ENCODE data around the gene KIRREL3.

KIRREL3 gene

DNA sequence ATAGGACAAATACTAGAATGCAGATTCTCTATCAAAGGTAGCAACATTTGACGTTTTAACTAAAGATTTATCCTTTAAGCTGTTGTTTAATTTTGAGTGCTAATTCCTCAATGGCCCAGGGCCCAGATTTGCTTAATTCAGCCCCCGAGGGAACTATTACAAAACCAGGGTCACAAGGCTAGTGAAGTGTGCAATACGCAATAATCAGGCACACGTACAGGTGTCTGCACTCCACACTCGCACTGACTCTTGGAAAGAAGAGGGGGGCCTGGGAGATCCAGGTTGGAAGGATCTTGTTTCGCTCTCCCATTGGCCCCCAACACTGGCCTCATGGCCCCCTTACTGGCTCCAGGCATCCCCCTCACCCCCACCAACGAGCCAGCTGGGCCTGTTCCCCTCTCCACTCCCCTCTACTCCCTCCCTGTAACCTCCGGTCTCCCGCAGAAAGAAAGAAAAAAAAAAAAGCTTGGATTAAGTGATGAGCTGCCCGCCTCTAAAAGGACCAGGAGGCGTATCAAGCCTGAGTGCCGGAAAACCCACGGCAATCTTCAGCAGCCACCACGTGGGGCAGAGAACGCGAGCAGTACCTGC lies 2.2 kb upstream of the KIRREL3 start:
- in situ Hi-C loops (cut with HindIII; ENCODE audit: low sequenced_read_pairs) = no loop called here
- TF ChIP-seq, protein P1, sequence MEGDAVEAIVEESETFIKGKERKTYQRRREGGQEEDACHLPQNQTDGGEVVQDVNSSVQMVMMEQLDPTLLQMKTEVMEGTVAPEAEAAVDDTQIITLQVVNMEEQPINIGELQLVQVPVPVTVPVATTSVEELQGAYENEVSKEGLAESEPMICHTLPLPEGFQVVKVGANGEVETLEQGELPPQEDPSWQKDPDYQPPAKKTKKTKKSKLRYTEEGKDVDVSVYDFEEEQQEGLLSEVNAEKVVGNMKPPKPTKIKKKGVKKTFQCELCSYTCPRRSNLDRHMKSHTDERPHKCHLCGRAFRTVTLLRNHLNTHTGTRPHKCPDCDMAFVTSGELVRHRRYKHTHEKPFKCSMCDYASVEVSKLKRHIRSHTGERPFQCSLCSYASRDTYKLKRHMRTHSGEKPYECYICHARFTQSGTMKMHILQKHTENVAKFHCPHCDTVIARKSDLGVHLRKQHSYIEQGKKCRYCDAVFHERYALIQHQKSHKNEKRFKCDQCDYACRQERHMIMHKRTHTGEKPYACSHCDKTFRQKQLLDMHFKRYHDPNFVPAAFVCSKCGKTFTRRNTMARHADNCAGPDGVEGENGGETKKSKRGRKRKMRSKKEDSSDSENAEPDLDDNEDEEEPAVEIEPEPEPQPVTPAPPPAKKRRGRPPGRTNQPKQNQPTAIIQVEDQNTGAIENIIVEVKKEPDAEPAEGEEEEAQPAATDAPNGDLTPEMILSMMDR (IDR thresholded peaks at IDR 0.05; ENCODE audit: low read depth, low read length) = no peak
- peak overlapping the region; percentile 34 for H3K4me3 ChIP-seq (ENCODE audit: low read depth, low read length)
- no peak for DNase-seq (ENCODE audit: low read depth, low spot score)

DNA sequence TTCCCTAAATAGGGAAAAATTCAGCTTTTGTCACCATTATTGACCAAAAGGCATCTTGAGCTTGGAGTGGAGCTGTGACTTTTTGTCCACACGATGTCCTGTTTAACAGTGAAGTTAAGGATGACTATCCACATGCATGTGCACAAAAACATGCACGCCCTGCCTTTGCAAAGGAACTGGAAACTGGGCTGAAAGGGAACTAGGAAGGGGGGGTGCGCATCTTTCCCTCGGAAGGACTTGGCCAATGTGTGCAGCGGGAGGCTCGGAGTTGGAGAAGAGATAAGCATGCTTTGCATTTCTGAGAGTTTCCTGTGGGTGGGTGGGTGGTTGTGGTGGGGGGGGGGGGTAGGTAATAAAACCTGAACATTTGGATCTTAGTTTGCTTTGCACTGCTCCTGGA lies 411 bp upstream of the KIRREL3 start:
- no peak for DNase-seq (ENCODE audit: low read depth, low spot score)
- TF ChIP-seq, protein P1 (IDR thresholded peaks at IDR 0.05; ENCODE audit: low read depth, low read length) = no peak
- in situ Hi-C loops (cut with HindIII; ENCODE audit: low sequenced_read_pairs) = no loop called here
- peak overlapping the region; percentile 53 for H3K4me3 ChIP-seq (ENCODE audit: low read depth, low read length)

DNA sequence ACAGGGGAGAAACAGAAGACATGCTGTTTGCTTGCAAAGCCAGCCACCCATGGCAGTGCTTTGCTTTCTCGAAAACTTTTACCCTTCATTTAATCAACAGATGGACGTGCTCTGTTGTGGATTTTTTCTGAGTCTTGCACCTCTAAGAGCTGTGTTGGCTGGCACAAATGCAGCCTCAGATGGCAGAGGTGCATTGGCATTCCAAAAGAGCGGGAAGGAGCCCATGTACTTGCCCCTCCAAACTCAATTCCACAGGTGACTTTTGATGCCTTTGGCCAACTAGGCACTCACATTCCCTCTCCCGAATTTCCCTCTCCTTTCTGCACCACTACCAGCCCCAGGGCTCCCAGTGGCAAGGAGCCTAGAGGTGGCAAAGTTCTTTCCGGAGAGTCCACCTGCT lies 1.2 kb downstream of the KIRREL3 start:
- TF ChIP-seq, protein P1 (IDR thresholded peaks at IDR 0.05; ENCODE audit: low read depth, low read length) = no peak
- DNase-seq (ENCODE audit: low read depth, low spot score) = no peak
- in situ Hi-C loops (cut with HindIII; ENCODE audit: low sequenced_read_pairs) = no loop called here
- H3K4me3 ChIP-seq (ENCODE audit: low read depth, low read length) = peak overlapping the region; percentile 53

DNA sequence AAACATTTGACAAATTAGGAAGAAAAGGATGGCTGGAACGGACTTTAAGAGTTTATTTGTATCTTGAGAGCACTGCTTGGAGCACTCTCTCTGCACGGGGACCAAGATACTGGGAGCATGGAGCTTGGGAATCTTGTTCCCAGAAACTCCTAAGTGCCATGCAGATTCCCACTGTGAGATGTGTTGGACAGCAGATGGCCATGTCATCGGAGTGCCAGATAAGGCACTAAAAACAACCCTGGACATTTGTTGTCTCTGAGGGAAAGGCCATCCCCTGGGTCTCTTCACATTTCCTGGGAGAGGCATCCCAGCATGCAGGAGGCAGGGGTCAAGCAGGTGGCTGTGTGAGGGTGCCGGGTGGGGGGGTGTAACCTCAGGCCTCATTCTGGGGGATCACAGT lies 2.9 kb downstream of the KIRREL3 start:
- in situ Hi-C loops (cut with HindIII; ENCODE audit: low sequenced_read_pairs) = no loop called here
- TF ChIP-seq, protein P1 (IDR thresholded peaks at IDR 0.05; ENCODE audit: low read depth, low read length) = no peak
- DNase-seq (ENCODE audit: low read depth, low spot score) = no peak
- H3K4me3 ChIP-seq (ENCODE audit: low read depth, low read length) = no peak overlapping the region

DNA sequence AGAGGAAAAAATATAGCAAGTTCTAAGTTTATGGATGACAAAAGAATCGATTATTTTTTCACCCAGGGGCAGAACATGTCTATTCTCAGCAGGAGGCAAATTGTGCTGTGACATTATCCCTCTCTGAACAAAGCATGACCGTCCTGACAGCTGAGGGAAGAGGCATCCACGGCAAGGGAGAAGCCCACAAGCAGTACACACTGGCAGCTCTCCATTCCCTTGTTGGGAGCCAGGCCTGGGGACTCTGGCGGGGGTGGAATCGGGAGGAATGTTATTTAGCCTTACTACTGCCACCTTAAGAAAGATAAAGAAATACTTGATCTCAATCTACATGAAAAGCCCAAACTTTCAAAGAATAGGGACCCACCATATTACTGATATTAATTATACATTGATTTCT lies 3.4 kb downstream of the KIRREL3 start:
- TF ChIP-seq, protein P1 (IDR thresholded peaks at IDR 0.05; ENCODE audit: low read depth, low read length) = no peak
- in situ Hi-C loops (cut with HindIII; ENCODE audit: low sequenced_read_pairs) = no loop called here
- no peak for DNase-seq (ENCODE audit: low read depth, low spot score)
- H3K4me3 ChIP-seq (ENCODE audit: low read depth, low read length) = no peak overlapping the region

DNA sequence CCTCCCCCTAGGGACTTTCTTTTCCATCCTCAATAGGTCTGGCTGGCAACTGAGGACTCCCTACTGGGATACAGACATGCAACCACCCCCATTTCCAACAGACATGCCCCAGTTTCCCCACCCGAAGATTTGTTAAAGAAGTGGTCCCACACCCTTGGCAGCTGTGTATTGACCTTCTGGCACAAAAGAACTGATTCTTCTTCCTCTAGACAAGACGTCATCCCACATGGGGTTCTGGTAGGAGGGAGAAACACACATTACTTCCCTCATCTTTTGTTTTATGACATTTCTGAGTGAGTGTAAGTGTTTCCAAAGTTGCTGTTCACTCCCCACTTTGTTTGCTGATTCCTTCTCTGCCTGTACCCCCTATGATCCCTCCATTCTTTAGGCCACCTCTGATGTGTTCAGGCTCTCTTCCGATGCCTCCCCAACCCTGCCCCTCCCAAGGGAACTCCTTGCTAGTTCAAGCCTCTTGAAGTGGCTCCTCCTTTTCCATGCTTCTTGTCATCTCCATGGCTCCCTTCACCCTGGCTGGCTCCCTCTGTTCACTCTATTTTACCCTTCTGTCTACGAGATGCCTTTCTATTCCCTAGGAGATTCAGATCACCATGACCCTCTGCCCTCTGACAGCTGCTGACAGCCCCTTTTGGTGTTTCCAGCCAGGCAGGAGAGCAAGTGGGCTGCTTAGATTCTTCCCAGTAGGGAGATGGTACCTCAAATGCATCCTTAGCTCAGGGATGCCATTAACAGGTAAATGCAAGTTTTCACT lies 4.3 kb downstream of the KIRREL3 start:
- DNase-seq (ENCODE audit: low read depth, low spot score) = no peak
- H3K4me3 ChIP-seq (ENCODE audit: low read depth, low read length) = no peak overlapping the region
- in situ Hi-C loops (cut with HindIII; ENCODE audit: low sequenced_read_pairs) = no loop called here
- TF ChIP-seq, protein P1 (IDR thresholded peaks at IDR 0.05; ENCODE audit: low read depth, low read length) = no peak

Data from astrocyte of the spinal cord (primary cell).